Left lobe of liver (tissue), 2 donors: Measurements from ENCODE around the gene ZBED1. TPM values are rescaled to one million over a fixed set of nuclear protein-coding genes. Genes with fewer than 3 reads are reported as not detected.
A peak's percentile ranks its signal among the peaks of the same experiment; 100 is the strongest.
"Not testable (repeated sequence)": the region's sequence is repeated elsewhere in the genome, so short reads cannot be mapped to it uniquely, and the experiment has no call there.

Source experiments
- ATAC-seq: fragments of 200-7000 bp; cut with Tn5 transposase; one replicate; pipeline ENCODE4 v1.9.1; 2020; ENCODE audit warnings: mild to moderate bottlenecking, moderate library complexity
- DNase-seq: peaks from one replicate; pipeline ENCODE4 v3.0.0-alpha.2; 2020; ENCODE audit warnings: low spot score
- total RNA-seq: library from RNA; stranded (reverse); gene quantifications from one replicate; pipeline ENCODE4 v1.2.1, GENCODE V29; 2021
- donor health status: DM: no; HTN: no; CAD: no; lungs with moderate emphysema.
- donor health status: DM: no; HTN: yes; CAD: no.

The ZBED1 gene
- total RNA-seq = 49.4 TPM

- ATAC-seq = peak; percentile 61
Measured at GRCh38 chrX:2500803-2501558, at the start of gene ZBED1, which contains the start of gene DHRSX. TSS of gene ZBED1 (minus strand) at chrX:2500976. CDS start at chrX:2490719, 10,257 bp downstream. TSS of gene DHRSX (minus strand) at chrX:2500976. CDS start at chrX:2500925, 51 bp downstream.

DNA sequence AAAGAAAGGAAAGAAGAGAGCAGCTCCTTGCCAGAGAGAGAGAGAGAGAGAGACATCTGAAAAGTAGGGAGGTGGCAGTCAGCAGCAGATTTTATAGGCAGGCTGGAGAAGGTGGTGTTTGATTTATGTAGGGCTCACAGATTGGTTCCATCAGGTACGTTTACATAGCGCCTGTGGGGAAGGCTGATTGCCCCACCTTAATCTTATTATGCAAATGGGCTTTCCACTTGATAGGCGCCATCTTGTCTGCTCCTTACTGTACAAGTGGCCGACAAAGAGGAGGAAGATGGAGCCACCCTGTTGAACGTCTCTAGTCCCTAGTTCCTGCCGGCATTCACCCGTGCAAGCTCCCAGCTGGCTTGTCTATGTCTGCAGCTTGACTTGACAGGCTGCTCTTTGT lies 49.1 kb upstream of the ZBED1 start:
- DNase-seq (no peak), ATAC-seq (no peak)

More at GRCh38 chrX:2500803-2501558, at the start of gene ZBED1, which contains the start of gene DHRSX:
- DNase-seq = peak; percentile 62

- ATAC-seq (no peak), DNase-seq (no peak)
Measured at GRCh38 chrX:2548711-2549423, 48.1 kb upstream of the ZBED1 start.

- ATAC-seq = no peak
- no peak for DNase-seq
Measured at GRCh38 chrX:2547736-2548135, 47.0 kb upstream of the ZBED1 start.

GRCh38 chrX:2546496-2546895 lies 45.7 kb upstream of the ZBED1 start:
- ATAC-seq (no peak), DNase-seq (no peak)

GRCh38 chrX:2545144-2545543 lies 44.4 kb upstream of the ZBED1 start:
- ATAC-seq (no peak), DNase-seq (no peak)

DNA sequence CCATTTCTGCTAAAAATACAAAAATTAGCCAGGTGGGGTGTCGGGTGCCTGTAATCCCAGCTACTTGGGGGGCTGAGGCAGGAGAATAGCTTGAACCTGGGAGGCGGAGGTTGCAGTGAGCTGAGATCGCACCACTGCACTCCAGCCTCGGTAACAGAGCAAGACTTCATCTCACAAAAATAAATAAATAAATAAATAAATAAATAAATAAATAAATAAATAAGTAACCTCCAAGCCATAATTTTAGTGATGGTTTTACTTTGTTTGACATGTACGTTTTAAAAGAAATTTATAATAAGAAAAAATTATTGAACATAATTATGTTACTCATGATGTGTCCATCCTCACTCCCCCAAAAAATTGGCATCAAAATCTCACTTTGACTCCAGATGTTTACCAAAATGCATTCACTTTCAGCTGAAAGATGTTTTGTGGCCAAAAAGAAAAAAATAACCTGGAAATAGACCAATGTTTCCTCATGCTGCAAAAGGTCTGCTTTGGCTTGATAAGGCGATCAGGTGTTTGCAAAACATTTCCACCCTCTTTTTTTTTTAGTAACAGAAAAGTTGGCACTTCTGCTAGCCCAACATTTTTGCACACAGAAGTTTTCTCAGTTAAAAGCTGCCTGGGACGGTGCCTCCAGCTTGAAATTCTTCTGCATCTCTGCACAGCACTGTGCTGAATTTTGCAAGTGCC lies 42.2 kb upstream of the ZBED1 start:
- DNase-seq (no peak), ATAC-seq (peak; percentile 60)

DNA sequence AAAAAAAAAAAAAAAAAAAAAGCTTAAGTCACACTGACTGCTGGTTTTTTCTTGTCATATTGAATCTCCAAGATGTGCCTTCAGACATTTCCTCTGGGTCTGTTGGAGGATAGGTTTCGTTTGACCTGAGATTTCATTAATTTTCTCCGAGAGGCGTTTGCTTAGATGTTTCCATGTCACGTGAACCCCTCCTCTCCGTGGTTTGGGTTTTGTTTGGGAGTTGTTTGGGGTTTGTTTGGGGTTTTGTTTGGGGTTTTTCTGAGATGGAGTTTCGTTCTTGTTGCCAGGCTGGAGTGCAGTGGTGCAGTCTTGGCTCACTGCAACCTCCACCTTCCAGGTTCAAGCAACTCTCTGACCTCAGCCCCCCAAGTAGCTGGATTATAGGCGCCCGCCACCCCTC lies 40.8 kb upstream of the ZBED1 start:
- no peak for ATAC-seq
- no peak for DNase-seq

- ATAC-seq (no peak), DNase-seq (no peak)
Measured at GRCh38 chrX:2540426-2540947, 39.7 kb upstream of the ZBED1 start.

DNA sequence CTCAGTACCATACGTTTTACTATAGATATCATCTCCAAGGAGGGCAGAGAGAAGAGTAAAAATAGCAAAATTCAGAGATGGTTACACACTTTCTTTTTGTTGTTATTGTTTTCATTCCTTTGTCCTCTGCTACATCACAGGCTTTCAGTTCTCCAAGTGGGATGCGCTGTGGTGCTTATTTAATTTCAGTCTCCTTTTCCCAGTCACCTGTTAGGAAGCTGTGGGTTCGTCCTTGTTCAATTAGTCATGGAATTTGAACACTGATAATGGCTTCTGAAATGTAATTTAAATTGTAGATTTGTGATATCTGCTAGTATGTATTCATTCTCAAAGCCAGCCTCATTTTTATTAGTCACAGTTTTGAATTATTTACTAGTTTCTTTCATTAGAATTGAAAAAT lies 38.8 kb upstream of the ZBED1 start:
- no peak for ATAC-seq
- no peak for DNase-seq

- DNase-seq (no peak), ATAC-seq (no peak)
Measured at GRCh38 chrX:2538031-2538757, 37.4 kb upstream of the ZBED1 start.

DNA sequence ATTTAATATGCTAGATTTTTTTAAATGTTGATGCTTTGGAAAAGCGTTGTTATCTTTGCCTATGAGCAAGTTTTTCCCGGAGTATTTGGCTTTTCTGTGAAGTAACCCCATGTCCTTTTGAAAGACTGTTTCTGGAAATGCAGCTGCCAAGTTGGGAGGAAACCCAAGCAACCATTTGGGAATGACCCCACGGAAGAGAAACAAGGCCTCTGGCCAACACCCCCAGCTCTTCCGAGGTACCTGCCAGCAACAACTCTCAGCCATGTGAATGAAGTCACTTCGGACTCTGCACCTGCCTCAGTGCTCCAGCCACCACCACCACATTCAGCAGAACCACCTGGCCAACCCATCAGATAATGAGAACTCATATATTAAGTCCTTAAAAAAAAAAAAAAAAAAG lies 36.2 kb upstream of the ZBED1 start:
- ATAC-seq (no peak), DNase-seq (no peak)

- DNase-seq = no peak
- ATAC-seq = no peak
Measured at GRCh38 chrX:2536141-2536540, 35.4 kb upstream of the ZBED1 start.

- not testable (repeated sequence) for DNase-seq
Measured at GRCh38 chrX:2534261-2535021, 33.7 kb upstream of the ZBED1 start.

GRCh38 chrX:2533424-2533823 lies 32.6 kb upstream of the ZBED1 start:
- no peak for DNase-seq
- ATAC-seq = no peak

More at GRCh38 chrX:2534261-2535021, 33.7 kb upstream of the ZBED1 start:
- ATAC-seq = not testable (repeated sequence)

- ATAC-seq = no peak
Measured at GRCh38 chrX:2526390-2526789, 25.6 kb upstream of the ZBED1 start.

DNA sequence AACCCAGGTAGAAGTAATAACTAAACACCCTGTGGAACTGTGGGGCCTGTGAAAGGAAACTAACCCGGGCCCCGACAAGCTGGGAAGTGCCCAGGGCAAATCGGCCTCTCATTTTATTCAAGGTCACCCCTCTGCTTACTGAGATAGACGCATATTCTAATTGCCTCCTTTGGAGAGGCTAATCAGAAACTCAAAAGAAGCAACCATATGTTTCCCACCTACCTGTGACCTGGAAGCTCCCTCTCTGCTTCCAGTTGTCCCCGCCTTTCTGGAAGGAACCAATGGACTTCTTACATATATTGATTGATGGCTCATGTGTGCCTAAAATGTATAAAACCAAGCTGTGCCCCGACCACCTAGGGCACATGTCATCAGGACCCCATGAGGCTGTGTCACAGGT lies 23.1 kb upstream of the ZBED1 start:
- DNase-seq (no peak), ATAC-seq (no peak)

More at GRCh38 chrX:2526390-2526789, 25.6 kb upstream of the ZBED1 start:
- DNase-seq = no peak

GRCh38 chrX:2521927-2522386 lies 21.2 kb upstream of the ZBED1 start:
- no peak for DNase-seq
- ATAC-seq = no peak

GRCh38 chrX:2521092-2521926 lies 20.5 kb upstream of the ZBED1 start:
- no peak for ATAC-seq
- DNase-seq = no peak
